WTC11 (cell line): ENCODE data around the gene LTBP1. TPM values are rescaled to one million over a fixed set of nuclear protein-coding genes. Genes with fewer than 3 reads are reported as not detected.
A peak's percentile ranks its signal among the peaks of the same experiment; 100 is the strongest.

Experiments
- ATAC-seq: fragments of 200-7000 bp; cut with Tn5 transposase; 2 replicates; pipeline ENCODE4 v1.10.0; 2021; ENCODE audit warnings: mild to moderate bottlenecking, moderate library complexity
- CTCF ChIA-PET: fragments of 300-600 bp; sonication (Branson Sonifier 250); formaldehyde crosslinking; loops from one replicate; lab custom pipeline; 2021; ENCODE audit warnings: antibody characterized with exemption; lab: Charles Lee
- POLR2A ChIA-PET: fragments of 350-600 bp; sonication (Branson Sonifier 250); formaldehyde crosslinking; loops from one replicate; lab custom pipeline; 2021; ENCODE audit warnings: antibody characterized with exemption; lab: Charles Lee
- DNase-seq: peaks from one replicate; pipeline ENCODE4 v3.0.0; 2021; ENCODE audit warnings: low spot score
- H3K27ac Mint-ChIP-seq: 2 replicates; pipeline ENCODE4 v1.8.0; 2021; ENCODE audit warnings: mixed read lengths
- H3K27me3 Mint-ChIP-seq: 2 replicates; pipeline ENCODE4 v1.8.0; 2021; ENCODE audit warnings: low read depth, mild to moderate bottlenecking, moderate library complexity, mixed read lengths
- H3K36me3 Mint-ChIP-seq: 2 replicates; pipeline ENCODE4 v1.8.0; 2021; ENCODE audit warnings: mixed read lengths
- H3K4me1 Mint-ChIP-seq: 2 replicates; pipeline ENCODE4 v1.8.0; 2022; ENCODE audit warnings: mixed read lengths
- H3K4me3 Mint-ChIP-seq: 2 replicates; pipeline ENCODE4 v1.8.0; 2021; ENCODE audit warnings: mild to moderate bottlenecking, moderate library complexity, mixed read lengths
- H3K9me3 Mint-ChIP-seq: 2 replicates; pipeline ENCODE4 v1.8.0; 2021; ENCODE audit warnings: mixed read lengths
- ARID4B ChIP-seq: sonication (generic); formaldehyde crosslinking; IDR thresholded peaks from 2 replicates; pipeline ENCODE4 v1.8.0; 2023; ENCODE audit warnings: missing genetic modification reagents, mild to moderate bottlenecking, borderline replicate concordance
- CREB1 ChIP-seq: sonication (generic); formaldehyde crosslinking; IDR thresholded peaks from 2 replicates; pipeline ENCODE4 v1.8.0; 2023; ENCODE audit warnings: mild to moderate bottlenecking, missing genetic modification reagents
- ESRRA ChIP-seq: sonication (generic); formaldehyde crosslinking; IDR thresholded peaks from 2 replicates; pipeline ENCODE4 v1.8.1; 2022; ENCODE audit warnings: mild to moderate bottlenecking, missing genetic modification reagents, borderline replicate concordance
- GRHL2 ChIP-seq: fragments of 250-450 bp; sonication (Bioruptor Pico); IDR thresholded peaks from 2 replicates; pipeline ENCODE4 v1.8.0; 2022; ENCODE audit warnings: mild to moderate bottlenecking, moderate library complexity; ENCODE audit not compliant: insufficient replicate concordance, severe bottlenecking
- HMGA2 ChIP-seq: fragments of 250-450 bp; sonication (Bioruptor Pico); IDR thresholded peaks from 2 replicates; pipeline ENCODE4 v1.4.0; 2021; ENCODE audit warnings: mild to moderate bottlenecking, moderate library complexity
- JUN ChIP-seq: sonication (generic); formaldehyde crosslinking; IDR thresholded peaks from 2 replicates; pipeline ENCODE4 v1.8.0; 2023; ENCODE audit warnings: mild to moderate bottlenecking, missing genetic modification reagents
- MLX ChIP-seq: sonication (generic); formaldehyde crosslinking; IDR thresholded peaks from 2 replicates; pipeline ENCODE4 v1.8.1; 2023; ENCODE audit warnings: mild to moderate bottlenecking, missing genetic modification reagents, moderate library complexity
- NFE2L1 ChIP-seq: sonication (generic); formaldehyde crosslinking; IDR thresholded peaks from 2 replicates; pipeline ENCODE4 v1.8.1; 2023; ENCODE audit warnings: missing genetic modification reagents
- SMAD3 ChIP-seq: sonication (generic); formaldehyde crosslinking; IDR thresholded peaks from 2 replicates; pipeline ENCODE4 v1.8.0; 2022; ENCODE audit warnings: missing genetic modification reagents, mild to moderate bottlenecking, borderline replicate concordance
- SOX15 ChIP-seq: fragments of 250-450 bp; sonication (Bioruptor Pico); IDR thresholded peaks from 2 replicates; pipeline ENCODE4 v1.9.0; 2021; ENCODE audit warnings: mild to moderate bottlenecking
- ZNF232 ChIP-seq: sonication (generic); formaldehyde crosslinking; IDR thresholded peaks from 2 replicates; pipeline ENCODE4 v1.8.0; 2022; ENCODE audit warnings: mild to moderate bottlenecking, missing genetic modification reagents
- ZNF396 ChIP-seq: fragments of 250-450 bp; sonication (Bioruptor Pico); IDR thresholded peaks from 2 replicates; pipeline ENCODE4 v1.8.0; 2021; ENCODE audit warnings: mild to moderate bottlenecking, moderate library complexity, borderline replicate concordance
- ZNF423 ChIP-seq: fragments of 250-450 bp; sonication (Bioruptor Pico); IDR thresholded peaks from 2 replicates; pipeline ENCODE4 v2.1.2; 2022; ENCODE audit warnings: mild to moderate bottlenecking, moderate library complexity
- total RNA-seq: library from RNA; stranded (reverse); gene quantifications from 3 replicates; pipeline ENCODE4 v1.2.3, GENCODE V29; 2021
- TF ChIP-seq, protein P1 (sequence below): sonication (generic); formaldehyde crosslinking; IDR thresholded peaks from 2 replicates; pipeline ENCODE4 v1.8.1; 2023; ENCODE audit warnings: mild to moderate bottlenecking, missing genetic modification reagents, borderline replicate concordance
- TF ChIP-seq, protein P2 (sequence below): sonication (generic); formaldehyde crosslinking; IDR thresholded peaks from 2 replicates; pipeline ENCODE4 v1.8.0; 2022; ENCODE audit warnings: mild to moderate bottlenecking, missing genetic modification reagents
- TF ChIP-seq, protein P3 (sequence below): sonication (generic); formaldehyde crosslinking; IDR thresholded peaks from 2 replicates; pipeline ENCODE4 v1.8.0; 2022; ENCODE audit warnings: mild to moderate bottlenecking, missing genetic modification reagents

The LTBP1 gene
- total RNA-seq, 1 experiment from 2014 or later, result 33.6 TPM

DNA sequence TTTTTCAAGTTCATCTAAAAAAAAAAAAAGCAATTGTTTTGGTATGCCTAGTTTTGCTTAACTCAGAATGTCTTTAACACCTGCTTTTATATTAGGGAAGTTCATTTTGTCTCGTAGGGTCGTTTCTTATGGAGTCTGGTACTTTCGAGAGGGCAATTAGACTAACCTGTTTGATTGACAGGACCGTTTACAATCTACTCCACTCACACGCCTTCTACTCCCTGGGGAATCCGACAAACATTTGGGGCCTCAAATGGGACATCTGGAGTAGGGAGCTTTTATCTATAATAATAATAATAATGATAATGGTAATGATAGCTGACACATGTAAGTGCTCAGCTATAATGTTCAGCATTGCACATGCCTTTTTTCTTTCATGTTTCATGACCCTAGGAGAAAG, 268.1 kb downstream of the LTBP1 start:
- POLR2A ChIA-PET, result no interaction called here

DNA sequence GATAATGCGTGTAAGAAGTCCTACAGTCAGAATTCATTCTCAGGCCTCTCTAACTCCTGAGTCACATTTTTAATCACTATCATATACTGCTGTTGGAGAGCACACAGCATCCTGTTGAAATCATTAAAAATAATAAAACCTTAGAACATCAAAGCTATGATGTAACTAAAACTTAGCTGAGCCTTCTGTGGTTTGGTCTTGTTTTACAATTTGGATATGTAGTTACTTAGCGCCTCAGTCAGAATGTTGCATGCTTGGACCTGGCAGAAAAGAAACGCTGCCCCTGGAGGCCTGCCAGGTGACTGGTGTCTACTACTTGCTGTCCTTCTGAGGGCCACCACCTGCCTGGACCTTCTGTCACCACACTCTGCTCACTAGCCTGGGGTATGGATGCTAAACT, 268.5 kb downstream of the LTBP1 start:
- CTCF ChIA-PET, result no interaction called here
- Mint-ChIP-seq H3K4me3 (no peak overlapping the region), H3K27ac (no peak overlapping the region), H3K9me3 (no peaks in the 10 kb centered on the region), H3K4me1 (peaks cover 22% of the 10 kb centered on the region), H3K27me3 (no peaks in the 10 kb centered on the region), H3K36me3 (no peaks in the 10 kb centered on the region)
- POLR2A ChIA-PET, result no interaction called here
- DNase-seq, result peak; percentile 17
- peak; percentile 34; the same call in 1 of the 2 replicates for ATAC-seq
- TF ChIP-seq ZNF232 (CRISPR knock-in tag), result no peak
- TF ChIP-seq HMGA2, result no peak
- no peak for TF ChIP-seq ESRRA (CRISPR knock-in tag)
- no peak for TF ChIP-seq GRHL2 (CRISPR knock-in tag)
- no peak for TF ChIP-seq ZNF423 (CRISPR knock-in tag)
- no peak for TF ChIP-seq JUN (CRISPR knock-in tag)
- TF ChIP-seq NFE2L1, result no peak
- no peak for TF ChIP-seq SMAD3
- TF ChIP-seq, protein P1, sequence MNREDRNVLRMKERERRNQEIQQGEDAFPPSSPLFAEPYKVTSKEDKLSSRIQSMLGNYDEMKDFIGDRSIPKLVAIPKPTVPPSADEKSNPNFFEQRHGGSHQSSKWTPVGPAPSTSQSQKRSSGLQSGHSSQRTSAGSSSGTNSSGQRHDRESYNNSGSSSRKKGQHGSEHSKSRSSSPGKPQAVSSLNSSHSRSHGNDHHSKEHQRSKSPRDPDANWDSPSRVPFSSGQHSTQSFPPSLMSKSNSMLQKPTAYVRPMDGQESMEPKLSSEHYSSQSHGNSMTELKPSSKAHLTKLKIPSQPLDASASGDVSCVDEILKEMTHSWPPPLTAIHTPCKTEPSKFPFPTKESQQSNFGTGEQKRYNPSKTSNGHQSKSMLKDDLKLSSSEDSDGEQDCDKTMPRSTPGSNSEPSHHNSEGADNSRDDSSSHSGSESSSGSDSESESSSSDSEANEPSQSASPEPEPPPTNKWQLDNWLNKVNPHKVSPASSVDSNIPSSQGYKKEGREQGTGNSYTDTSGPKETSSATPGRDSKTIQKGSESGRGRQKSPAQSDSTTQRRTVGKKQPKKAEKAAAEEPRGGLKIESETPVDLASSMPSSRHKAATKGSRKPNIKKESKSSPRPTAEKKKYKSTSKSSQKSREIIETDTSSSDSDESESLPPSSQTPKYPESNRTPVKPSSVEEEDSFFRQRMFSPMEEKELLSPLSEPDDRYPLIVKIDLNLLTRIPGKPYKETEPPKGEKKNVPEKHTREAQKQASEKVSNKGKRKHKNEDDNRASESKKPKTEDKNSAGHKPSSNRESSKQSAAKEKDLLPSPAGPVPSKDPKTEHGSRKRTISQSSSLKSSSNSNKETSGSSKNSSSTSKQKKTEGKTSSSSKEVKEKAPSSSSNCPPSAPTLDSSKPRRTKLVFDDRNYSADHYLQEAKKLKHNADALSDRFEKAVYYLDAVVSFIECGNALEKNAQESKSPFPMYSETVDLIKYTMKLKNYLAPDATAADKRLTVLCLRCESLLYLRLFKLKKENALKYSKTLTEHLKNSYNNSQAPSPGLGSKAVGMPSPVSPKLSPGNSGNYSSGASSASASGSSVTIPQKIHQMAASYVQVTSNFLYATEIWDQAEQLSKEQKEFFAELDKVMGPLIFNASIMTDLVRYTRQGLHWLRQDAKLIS (CRISPR knock-in tag), result no peak
- TF ChIP-seq, protein P2, sequence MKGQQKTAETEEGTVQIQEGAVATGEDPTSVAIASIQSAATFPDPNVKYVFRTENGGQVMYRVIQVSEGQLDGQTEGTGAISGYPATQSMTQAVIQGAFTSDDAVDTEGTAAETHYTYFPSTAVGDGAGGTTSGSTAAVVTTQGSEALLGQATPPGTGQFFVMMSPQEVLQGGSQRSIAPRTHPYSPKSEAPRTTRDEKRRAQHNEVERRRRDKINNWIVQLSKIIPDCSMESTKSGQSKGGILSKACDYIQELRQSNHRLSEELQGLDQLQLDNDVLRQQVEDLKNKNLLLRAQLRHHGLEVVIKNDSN (CRISPR knock-in tag), result no peak
- TF ChIP-seq ARID4B (CRISPR knock-in tag), result no peak
- no peak for TF ChIP-seq SOX15 (CRISPR knock-in tag)
- TF ChIP-seq MLX (CRISPR knock-in tag), result no peak

More for the DNA sequence above, 268.1 kb downstream of the LTBP1 start:
- DNase-seq (no peak), ATAC-seq (no peak)
- Mint-ChIP-seq H3K9me3 (no peaks in the 10 kb centered on the region), H3K27ac (no peak overlapping the region), H3K4me3 (no peak overlapping the region), H3K36me3 (no peaks in the 10 kb centered on the region), H3K4me1 (peaks cover 22% of the 10 kb centered on the region), H3K27me3 (no peaks in the 10 kb centered on the region)
- TF ChIP-seq, protein P2 (CRISPR knock-in tag), result no peak
- no peak for TF ChIP-seq CREB1 (CRISPR knock-in tag)
- TF ChIP-seq ZNF396 (CRISPR knock-in tag), result no peak
- no peak for TF ChIP-seq JUN (CRISPR knock-in tag)
- TF ChIP-seq, protein P3, sequence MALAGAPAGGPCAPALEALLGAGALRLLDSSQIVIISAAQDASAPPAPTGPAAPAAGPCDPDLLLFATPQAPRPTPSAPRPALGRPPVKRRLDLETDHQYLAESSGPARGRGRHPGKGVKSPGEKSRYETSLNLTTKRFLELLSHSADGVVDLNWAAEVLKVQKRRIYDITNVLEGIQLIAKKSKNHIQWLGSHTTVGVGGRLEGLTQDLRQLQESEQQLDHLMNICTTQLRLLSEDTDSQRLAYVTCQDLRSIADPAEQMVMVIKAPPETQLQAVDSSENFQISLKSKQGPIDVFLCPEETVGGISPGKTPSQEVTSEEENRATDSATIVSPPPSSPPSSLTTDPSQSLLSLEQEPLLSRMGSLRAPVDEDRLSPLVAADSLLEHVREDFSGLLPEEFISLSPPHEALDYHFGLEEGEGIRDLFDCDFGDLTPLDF (CRISPR knock-in tag), result no peak
- CTCF ChIA-PET, result no interaction called here
